ENCODE data around the gene OBSCN.
"Not testable (repeated sequence)": the region's sequence is repeated elsewhere in the genome, so short reads cannot be mapped to it uniquely, and the experiment has no call there.

The OBSCN gene

GRCh38 chr1:228222548-228222947 is 14.7 kb downstream of the OBSCN start:
- H3K36me3 Mint-ChIP-seq: peaks cover 46% of the 10 kb centered on the region
- H3K4me1 Mint-ChIP-seq: no peaks in the 10 kb centered on the region

DNA sequence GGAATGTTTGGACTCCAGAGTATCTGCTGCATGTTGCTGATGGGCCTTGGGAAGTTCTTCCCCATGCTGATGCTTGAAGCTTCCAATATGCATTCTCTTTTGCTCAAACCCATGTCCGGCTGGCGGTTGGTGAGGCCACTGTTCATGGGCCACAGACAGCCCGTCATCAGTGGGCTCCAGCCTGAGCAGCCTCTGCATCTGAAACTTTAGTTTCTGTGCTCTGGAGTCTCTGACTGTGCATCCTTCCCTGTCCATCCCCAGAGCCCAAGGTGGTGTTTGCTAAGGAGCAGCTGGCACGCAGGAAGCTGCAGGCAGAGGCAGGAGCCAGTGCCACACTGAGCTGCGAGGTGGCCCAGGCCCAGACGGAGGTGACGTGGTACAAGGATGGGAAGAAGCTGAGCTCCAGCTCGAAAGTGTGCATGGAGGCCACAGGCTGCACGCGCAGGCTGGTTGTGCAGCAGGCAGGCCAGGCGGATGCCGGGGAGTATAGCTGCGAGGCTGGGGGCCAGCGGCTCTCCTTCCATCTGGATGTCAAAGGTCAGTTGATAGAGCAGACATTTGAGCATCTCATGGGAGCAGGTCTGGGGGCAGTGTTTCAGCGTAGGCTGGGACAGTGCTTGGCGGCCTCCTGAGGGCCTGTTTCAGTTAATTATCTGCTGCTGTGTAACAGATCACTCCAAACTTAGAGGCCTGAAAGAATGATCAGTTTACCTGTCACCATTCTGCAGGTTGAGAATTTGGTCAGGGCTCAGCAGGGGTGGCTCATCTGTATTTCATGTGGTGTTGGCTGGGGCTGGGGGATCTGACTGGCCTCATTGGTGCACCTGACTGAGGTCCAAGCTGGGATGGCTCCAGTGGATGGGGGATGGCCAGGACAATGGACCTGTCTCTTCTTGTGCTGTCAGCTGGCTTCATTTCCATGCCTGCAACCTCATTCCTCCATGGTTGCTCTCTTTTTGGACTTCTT is 16.6 kb downstream of the OBSCN start:
- no peaks in the 10 kb centered on the region for H3K4me1 Mint-ChIP-seq
- H3K4me3 Mint-ChIP-seq: no peak overlapping the region
- H3K36me3 Mint-ChIP-seq: peaks cover 51% of the 10 kb centered on the region
- no peaks in the 10 kb centered on the region for H3K27me3 Mint-ChIP-seq
- no peak for ATAC-seq
- no peak overlapping the region for H3K27ac Mint-ChIP-seq
- H3K9me3 Mint-ChIP-seq: peaks cover 2% of the 10 kb centered on the region

More at GRCh38 chr1:228222548-228222947, 14.7 kb downstream of the OBSCN start:
- Mint-ChIP-seq H3K9me3 (peaks cover 2% of the 10 kb centered on the region), H3K27ac (no peak overlapping the region), H3K4me3 (no peak overlapping the region), H3K27me3 (no peaks in the 10 kb centered on the region)
- ATAC-seq: no peak

DNA sequence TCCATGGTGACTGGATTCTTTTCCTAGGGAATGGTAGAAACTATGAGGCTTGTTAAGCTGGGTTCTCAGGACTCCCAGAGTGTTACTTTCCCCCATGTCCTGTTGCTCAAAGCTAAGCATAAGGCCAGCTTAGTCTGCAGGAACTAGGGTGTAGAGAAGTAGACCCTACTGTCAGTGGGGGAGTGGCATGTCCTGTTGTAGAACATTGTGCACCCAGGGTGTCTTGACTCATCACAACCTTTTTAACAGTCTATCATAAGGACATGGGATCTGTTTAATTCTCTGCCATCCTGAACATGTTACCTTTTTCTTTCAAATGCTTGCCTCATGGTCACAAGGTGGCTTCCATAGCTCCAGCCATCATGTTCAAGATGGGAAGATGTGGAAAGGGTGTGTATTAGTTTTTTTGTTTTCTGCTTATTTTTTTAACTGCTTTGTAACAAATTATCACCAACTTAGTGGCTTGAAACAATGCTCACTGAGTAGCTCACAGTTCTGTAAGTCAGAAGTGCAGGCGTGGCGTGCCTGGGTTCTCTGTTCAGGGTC is 17.4 kb downstream of the OBSCN start:
- Mint-ChIP-seq H3K27me3 (no peaks in the 10 kb centered on the region), H3K36me3 (peaks cover 48% of the 10 kb centered on the region), H3K27ac (no peak overlapping the region), H3K9me3 (peaks cover 2% of the 10 kb centered on the region), H3K4me1 (no peaks in the 10 kb centered on the region), H3K4me3 (no peak overlapping the region)
- ATAC-seq: no peak

- Mint-ChIP-seq H3K4me1 (no peaks in the 10 kb centered on the region), H3K27ac (no peak overlapping the region), H3K4me3 (no peak overlapping the region), H3K36me3 (peaks cover 46% of the 10 kb centered on the region), H3K9me3 (peaks cover 2% of the 10 kb centered on the region), H3K27me3 (no peaks in the 10 kb centered on the region)
- no peak for ATAC-seq
Measured at GRCh38 chr1:228225740-228226139, 17.9 kb downstream of the OBSCN start.

DNA sequence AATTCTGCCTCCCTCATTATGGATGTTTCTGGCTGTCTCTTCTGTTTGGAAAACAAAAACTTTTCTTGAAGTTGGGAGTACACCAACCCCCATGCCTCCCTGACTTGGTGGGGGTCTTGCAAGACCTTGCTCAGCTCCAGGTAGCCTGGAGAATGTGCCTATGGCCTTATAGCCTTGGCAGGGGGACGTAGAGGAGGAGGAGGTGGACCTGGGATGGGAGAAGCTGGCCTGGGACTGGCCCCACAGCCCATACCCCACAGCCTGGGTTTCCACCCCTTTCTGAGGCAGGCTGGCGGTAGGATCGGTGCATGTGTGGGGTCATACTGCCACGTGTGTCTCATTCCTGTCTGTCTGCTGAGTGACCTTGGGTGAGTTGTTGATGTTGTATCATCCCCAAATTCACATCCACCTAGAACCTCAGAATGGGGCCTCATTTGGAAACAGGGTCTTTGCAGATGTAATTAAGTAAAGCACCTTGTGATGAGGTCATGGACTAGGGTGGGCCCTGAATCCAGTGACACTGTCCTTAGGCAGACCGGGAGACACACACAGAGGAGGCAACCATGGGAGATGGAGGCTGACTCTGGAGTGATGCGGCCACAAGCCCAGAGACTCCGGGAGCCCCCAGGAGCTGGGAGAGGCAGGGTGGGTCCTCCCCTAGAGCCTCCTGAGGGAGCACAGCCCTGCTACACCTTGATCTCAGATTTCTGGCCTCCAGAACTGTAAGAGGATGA is 18.5 kb downstream of the OBSCN start:
- no peak for ATAC-seq
- H3K4me1 Mint-ChIP-seq: no peaks in the 10 kb centered on the region
- H3K4me3 Mint-ChIP-seq: no peak overlapping the region
- no peak overlapping the region for H3K27ac Mint-ChIP-seq
- no peaks in the 10 kb centered on the region for H3K27me3 Mint-ChIP-seq
- peaks cover 2% of the 10 kb centered on the region for H3K9me3 Mint-ChIP-seq
- peaks cover 46% of the 10 kb centered on the region for H3K36me3 Mint-ChIP-seq

GRCh38 chr1:228226956-228227791 is 19.3 kb downstream of the OBSCN start:
- no peak for ATAC-seq
- H3K4me1 Mint-ChIP-seq: no peaks in the 10 kb centered on the region
- H3K27me3 Mint-ChIP-seq: no peaks in the 10 kb centered on the region
- peaks cover 47% of the 10 kb centered on the region for H3K36me3 Mint-ChIP-seq
- no peak overlapping the region for H3K27ac Mint-ChIP-seq
- no peak overlapping the region for H3K4me3 Mint-ChIP-seq
- peaks cover 2% of the 10 kb centered on the region for H3K9me3 Mint-ChIP-seq

DNA sequence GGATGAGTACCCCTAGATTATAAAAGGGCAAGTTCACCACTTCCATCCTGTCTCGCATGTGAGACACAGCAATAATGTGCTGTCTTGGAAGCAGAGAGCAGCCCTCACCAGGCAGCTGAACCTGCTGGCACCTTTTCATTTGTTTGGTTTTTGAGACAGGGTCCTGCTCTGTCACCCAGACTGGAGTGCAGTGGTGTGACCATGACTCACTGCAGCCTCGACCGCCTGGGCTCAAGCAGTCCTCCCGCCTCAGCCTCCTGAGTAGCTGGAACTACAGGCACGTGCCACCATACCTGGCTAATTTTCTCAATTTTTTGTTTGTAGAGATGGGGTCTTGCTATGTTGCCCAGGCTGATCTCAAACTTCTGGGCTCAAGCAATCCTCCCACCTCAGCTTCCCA is 20.3 kb downstream of the OBSCN start:
- peaks cover 51% of the 10 kb centered on the region for H3K36me3 Mint-ChIP-seq
- H3K9me3 Mint-ChIP-seq, H3K4me3 Mint-ChIP-seq, H3K27me3 Mint-ChIP-seq, H3K27ac Mint-ChIP-seq, ATAC-seq, H3K4me1 Mint-ChIP-seq: not testable (repeated sequence)

DNA sequence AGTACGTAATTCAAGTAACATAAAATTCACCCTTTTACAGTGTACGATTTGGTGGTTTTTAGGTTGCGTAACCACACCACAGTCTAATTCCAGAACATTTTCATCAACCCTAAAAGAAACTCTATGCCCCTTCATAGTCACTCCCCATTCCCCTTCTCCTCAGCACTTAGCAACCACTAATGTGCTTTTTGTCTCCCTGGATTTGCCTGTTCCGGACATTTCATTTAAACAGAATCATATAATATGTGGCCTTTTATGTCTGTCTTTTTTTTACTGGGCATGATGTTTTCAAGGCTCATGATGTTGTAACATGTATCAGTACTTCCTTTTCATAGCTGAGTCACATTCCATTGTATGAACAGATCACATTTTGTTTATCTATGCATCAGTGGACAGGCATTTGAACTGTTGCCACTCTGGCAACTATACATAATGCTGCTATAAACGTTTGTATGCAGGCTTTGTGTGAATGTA is 20.8 kb downstream of the OBSCN start:
- Mint-ChIP-seq H3K9me3 (peaks cover 9% of the 10 kb centered on the region), H3K27ac (no peak overlapping the region), H3K4me1 (no peaks in the 10 kb centered on the region), H3K36me3 (peaks cover 51% of the 10 kb centered on the region), H3K4me3 (no peak overlapping the region), H3K27me3 (no peaks in the 10 kb centered on the region)
- ATAC-seq: no peak

GRCh38 chr1:228231189-228231588 is 23.3 kb downstream of the OBSCN start:
- Mint-ChIP-seq H3K4me3 (no peak overlapping the region), H3K27ac (no peak overlapping the region), H3K36me3 (peaks cover 46% of the 10 kb centered on the region), H3K27me3 (no peaks in the 10 kb centered on the region), H3K4me1 (no peaks in the 10 kb centered on the region), H3K9me3 (peaks cover 17% of the 10 kb centered on the region)
- no peak for ATAC-seq

GRCh38 chr1:228233136-228233535 is 25.3 kb downstream of the OBSCN start:
- H3K36me3 Mint-ChIP-seq: peaks cover 55% of the 10 kb centered on the region

GRCh38 chr1:228234921-228235320 is 27.1 kb downstream of the OBSCN start:
- no peaks in the 10 kb centered on the region for H3K27me3 Mint-ChIP-seq
- peaks cover 20% of the 10 kb centered on the region for H3K9me3 Mint-ChIP-seq
- peaks cover 64% of the 10 kb centered on the region for H3K36me3 Mint-ChIP-seq
- no peaks in the 10 kb centered on the region for H3K4me1 Mint-ChIP-seq
- no peak overlapping the region for H3K4me3 Mint-ChIP-seq
- H3K27ac Mint-ChIP-seq: no peak overlapping the region
- ATAC-seq: no peak

More at GRCh38 chr1:228233136-228233535, 25.3 kb downstream of the OBSCN start:
- no peak for ATAC-seq
- H3K4me3 Mint-ChIP-seq: no peak overlapping the region
- H3K9me3 Mint-ChIP-seq: peaks cover 20% of the 10 kb centered on the region
- H3K27ac Mint-ChIP-seq: no peak overlapping the region
- no peaks in the 10 kb centered on the region for H3K27me3 Mint-ChIP-seq
- no peaks in the 10 kb centered on the region for H3K4me1 Mint-ChIP-seq

DNA sequence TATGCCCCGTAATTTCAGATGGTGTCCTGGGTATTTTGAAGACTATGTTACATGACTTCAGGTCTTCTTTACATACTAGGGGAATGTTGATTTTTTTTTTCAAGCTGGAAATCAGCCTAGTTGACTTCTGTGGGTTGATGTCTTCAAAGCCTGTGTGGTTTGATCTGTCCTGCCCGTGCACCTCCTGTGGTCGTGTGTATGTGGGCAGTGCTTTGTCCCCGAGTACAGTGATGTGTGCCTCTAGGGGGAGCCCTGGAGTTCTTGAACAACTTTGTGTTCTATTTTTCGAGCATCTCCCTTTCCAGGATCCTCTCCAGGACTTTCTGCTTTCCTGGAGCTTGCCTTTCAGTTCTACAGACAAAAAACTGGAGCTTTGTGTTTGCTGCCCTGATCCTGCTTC is 28.9 kb downstream of the OBSCN start:
- Mint-ChIP-seq H3K4me1 (no peaks in the 10 kb centered on the region), H3K9me3 (peaks cover 30% of the 10 kb centered on the region), H3K4me3 (no peak overlapping the region), H3K27ac (no peak overlapping the region), H3K36me3 (peaks cover 80% of the 10 kb centered on the region), H3K27me3 (no peaks in the 10 kb centered on the region)
- ATAC-seq: no peak

DNA sequence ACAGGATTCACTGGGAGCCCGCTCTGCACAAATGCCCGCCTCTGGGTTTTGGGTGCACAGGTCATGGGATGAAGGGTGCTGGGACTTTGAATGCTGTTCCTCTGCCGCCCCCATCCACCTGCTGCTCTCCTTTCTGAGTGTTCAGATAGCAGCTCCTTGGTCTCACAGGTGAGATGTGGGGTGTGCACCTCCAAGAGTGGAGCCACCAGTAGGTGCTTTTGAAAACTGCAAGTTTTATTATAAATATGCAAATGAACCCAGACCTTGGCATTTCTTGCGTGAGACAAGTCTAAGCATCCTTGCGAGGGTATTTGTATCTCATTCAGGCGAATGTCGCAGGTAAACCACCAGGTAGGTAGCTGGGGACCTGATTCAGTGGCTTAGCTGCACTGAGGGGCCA is 30.2 kb downstream of the OBSCN start:
- H3K4me3 Mint-ChIP-seq: no peak overlapping the region

DNA sequence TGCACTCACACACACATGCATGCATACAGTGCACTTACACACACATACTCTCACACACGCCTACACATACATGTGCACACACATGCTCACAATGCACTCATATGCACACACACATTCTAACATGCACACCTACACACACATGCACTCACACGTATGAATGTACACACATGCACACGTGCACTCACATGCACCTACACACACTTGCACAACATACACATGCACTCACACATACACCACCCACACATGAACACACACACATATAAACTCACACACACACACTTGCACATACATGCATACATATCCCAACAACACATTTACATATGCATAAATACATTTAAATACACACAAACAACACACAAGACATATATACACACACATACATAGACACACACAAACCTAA is 30.6 kb downstream of the OBSCN start:
- Mint-ChIP-seq H3K4me3 (no peak overlapping the region), H3K9me3 (peaks cover 34% of the 10 kb centered on the region), H3K27me3 (no peaks in the 10 kb centered on the region), H3K4me1 (no peaks in the 10 kb centered on the region), H3K36me3 (peaks cover 77% of the 10 kb centered on the region), H3K27ac (no peak overlapping the region)
- no peak for ATAC-seq

More for the DNA sequence above, 30.2 kb downstream of the OBSCN start:
- H3K27ac Mint-ChIP-seq: no peak overlapping the region
- no peak for ATAC-seq
- H3K9me3 Mint-ChIP-seq: peaks cover 33% of the 10 kb centered on the region
- peaks cover 77% of the 10 kb centered on the region for H3K36me3 Mint-ChIP-seq
- no peaks in the 10 kb centered on the region for H3K4me1 Mint-ChIP-seq
- no peaks in the 10 kb centered on the region for H3K27me3 Mint-ChIP-seq

Data from stimulated activated memory B cell treated with anti-CD40 and anti-IgM and Interleukin-4, amounts not matched to agents 10 μg/mL and 1 μg/mL and 100 μg/mL, for 72 hours (primary cell).